HEK293 (cell line): Measurements from ENCODE around the gene FUT8.

ENCODE experiments used
- CTCF ChIA-PET: fragments of 350-600 bp; formaldehyde crosslinking; extraction: SDS; loops from one replicate; lab custom pipeline; 2021; ENCODE audit warnings: antibody characterized with exemption; lab: Yijun Ruan, JAX
- POLR2A ChIA-PET: fragments of 300-600 bp; formaldehyde crosslinking; extraction: SDS; loops from one replicate; lab custom pipeline; 2020; ENCODE audit warnings: antibody characterized with exemption, inconsistent platforms; lab: Yijun Ruan, JAX
- H3K27ac ChIP-seq: fragments of 200-500 bp; sonication (Bioruptor generic); 2 replicates; pipeline ENCODE4 v1.5.1; 2014; ENCODE audit warnings: low read depth, low read length, control low read depth, inconsistent platforms; ENCODE audit errors: extremely low read depth
- H3K36me3 ChIP-seq, 2 experiments: fragments of 200-500 bp in 1 of 2; sonication (Bioruptor generic) in 1 of 2; 1 replicate in 1 of 2; 2 replicates in 1 of 2; pipeline ENCODE4 v1.5.1; 2014 to 2017; ENCODE audit warnings: inconsistent platforms in 2 of 2, low read length in 2 of 2; ENCODE audit not compliant: control insufficient read depth in 2 of 2, insufficient read depth in 1 of 2
- H3K4me1 ChIP-seq: fragments of 200-500 bp; sonication (Bioruptor generic); 2 replicates; pipeline ENCODE4 v1.5.1; 2014; ENCODE audit warnings: mild to moderate bottlenecking, low read length, inconsistent platforms; ENCODE audit not compliant: control insufficient read depth, insufficient read depth
- H3K4me3 ChIP-seq: 2 replicates; pipeline ENCODE4 v1.5.1; 2011; ENCODE audit warnings: low read depth, mild to moderate bottlenecking, control low read depth, low read length, moderate library complexity
- H3K9me3 ChIP-seq: fragments of 200-500 bp; sonication (Bioruptor generic); 2 replicates; pipeline ENCODE4 v1.5.1; 2014; ENCODE audit warnings: low read depth, low read length, inconsistent platforms; ENCODE audit not compliant: control insufficient read depth, insufficient read depth
- HOXC10 ChIP-seq: sonication (generic); formaldehyde crosslinking; IDR thresholded peaks from 2 replicates; pipeline ENCODE4 v1.8.1; 2023; ENCODE audit warnings: mild to moderate bottlenecking, missing genetic modification reagents
- OSR2 ChIP-seq: fragments of 450-650 bp; formaldehyde crosslinking; IDR thresholded peaks from 2 replicates; pipeline ENCODE4 v1.5.1; 2016; ENCODE audit warnings: missing biosample characterization, missing genetic modification characterization
- ZIC2 ChIP-seq: fragments of 450-650 bp; formaldehyde crosslinking; IDR thresholded peaks from 2 replicates; pipeline ENCODE4 v1.5.1; 2016; ENCODE audit warnings: missing biosample characterization, missing genetic modification characterization
- ZNF133 ChIP-seq: fragments of 450-650 bp; formaldehyde crosslinking; IDR thresholded peaks from 2 replicates; pipeline ENCODE4 v1.5.1; 2016; ENCODE audit warnings: missing biosample characterization, missing genetic modification characterization
- ZNF335 ChIP-seq: fragments of 450-650 bp; formaldehyde crosslinking; conservative IDR thresholded peaks from 2 replicates; pipeline ENCODE4 v1.5.1; 2016; ENCODE audit warnings: missing biosample characterization, missing genetic modification characterization
- ZNF548 ChIP-seq: fragments of 450-650 bp; formaldehyde crosslinking; IDR thresholded peaks from 2 replicates; pipeline ENCODE4 v1.5.1; 2016; ENCODE audit warnings: missing biosample characterization, missing genetic modification characterization
- ZNF596 ChIP-seq: fragments of 450-650 bp; IDR thresholded peaks from 2 replicates; pipeline ENCODE4 v1.5.0; 2018; ENCODE audit warnings: missing biosample characterization, mild to moderate bottlenecking, missing genetic modification characterization, moderate library complexity
- ZNF600 ChIP-seq: fragments of 450-650 bp; formaldehyde crosslinking; IDR thresholded peaks from 2 replicates; pipeline ENCODE4 v1.5.1; 2016; ENCODE audit warnings: missing biosample characterization, missing genetic modification characterization
- ZNF707 ChIP-seq: fragments of 450-650 bp; formaldehyde crosslinking; IDR thresholded peaks from 2 replicates; pipeline ENCODE4 v1.5.1; 2016; ENCODE audit warnings: missing biosample characterization, missing genetic modification characterization
- ZNF791 ChIP-seq: fragments of 450-650 bp; formaldehyde crosslinking; IDR thresholded peaks from 2 replicates; pipeline ENCODE4 v1.5.1; 2016; ENCODE audit warnings: missing biosample characterization, missing genetic modification characterization
- ZSCAN4 ChIP-seq: fragments of 450-650 bp; formaldehyde crosslinking; IDR thresholded peaks from 2 replicates; pipeline ENCODE4 v1.5.1; 2017; ENCODE audit warnings: missing biosample characterization, missing genetic modification characterization
- ZSCAN5A ChIP-seq: fragments of 450-650 bp; formaldehyde crosslinking; IDR thresholded peaks from 2 replicates; pipeline ENCODE4 v1.5.1; 2016; ENCODE audit warnings: missing biosample characterization, missing genetic modification characterization

The FUT8 gene

DNA sequence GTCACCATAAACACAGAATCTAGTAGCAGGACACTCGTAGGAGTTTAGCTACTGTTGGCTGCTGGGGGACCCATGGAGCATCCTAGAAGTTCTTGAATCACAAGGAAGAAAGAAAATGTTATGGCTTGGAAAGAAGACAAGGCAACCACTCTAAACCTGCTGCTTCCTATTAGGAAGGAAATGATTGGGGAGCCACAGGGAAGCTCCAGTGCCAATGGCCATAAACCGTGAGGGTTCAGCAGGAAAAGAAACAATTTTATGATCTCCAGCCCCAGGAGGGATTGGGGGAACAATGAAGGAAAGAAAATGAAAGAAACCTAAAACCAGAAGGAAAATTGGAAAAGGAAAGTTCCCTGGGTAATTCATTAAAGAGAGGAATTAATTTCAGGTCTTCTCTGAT lies 372.0 kb downstream of the FUT8 start:
- no peaks in the 10 kb centered on the region for H3K9me3 ChIP-seq
- no peak overlapping the region for H3K27ac ChIP-seq
- ChIA-PET CTCF (interaction anchor here (0.7 kb wide), 1 partner anchor 305 kb away, joined by 3 read pairs; no protein-coding TSS in a partner anchor), POLR2A (no interaction called here)
- no peak overlapping the region for H3K4me3 ChIP-seq
- no peak for TF ChIP-seq ZSCAN4
- TF ChIP-seq ZIC2 (tag by site-specific recombination), result peak; percentile 64
- H3K4me1 ChIP-seq, result no peaks in the 10 kb centered on the region
- no peaks in the 10 kb centered on the region for H3K36me3 ChIP-seq

DNA sequence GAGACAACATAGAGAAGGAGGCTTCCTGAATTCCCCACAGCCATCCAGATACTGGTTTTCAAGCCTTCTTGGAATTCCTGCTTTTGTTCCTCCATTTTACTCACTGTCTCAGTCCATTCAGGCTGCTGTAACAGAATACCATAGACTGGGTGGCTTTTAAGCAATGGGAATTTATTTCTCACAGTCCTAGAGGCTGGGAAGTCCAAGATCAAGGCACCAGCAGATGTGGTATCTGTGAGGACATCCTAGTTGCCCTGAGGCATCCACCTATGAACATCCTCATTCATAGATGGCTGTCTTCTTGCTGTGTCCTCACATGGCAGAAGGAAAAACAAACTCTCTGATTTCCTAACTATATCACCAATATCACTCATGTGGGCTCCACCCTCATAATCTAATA lies 374.9 kb downstream of the FUT8 start:
- Histone ChIP-seq H3K36me3 (no peaks in the 10 kb centered on the region), H3K27ac (no peak overlapping the region), H3K4me1 (no peaks in the 10 kb centered on the region), H3K9me3 (no peaks in the 10 kb centered on the region), H3K4me3 (no peak overlapping the region)
- no peak for TF ChIP-seq OSR2 (tag by site-specific recombination)
- no peak for TF ChIP-seq ZNF596 (tag by site-specific recombination)
- CTCF ChIA-PET, result no interaction called here
- POLR2A ChIA-PET, result no interaction called here

GRCh38 chr14:65788876-65789275 lies 376.3 kb downstream of the FUT8 start:
- H3K27ac ChIP-seq, result no peak overlapping the region
- no peaks in the 10 kb centered on the region for H3K4me1 ChIP-seq
- no peaks in the 10 kb centered on the region for H3K9me3 ChIP-seq
- TF ChIP-seq ZNF335 (tag by site-specific recombination) (no peak), ZNF133 (tag by site-specific recombination) (no peak), ZSCAN5A (no peak), ZNF791 (tag by site-specific recombination) (no peak), HOXC10 (CRISPR knock-in tag) (no peak)
- CTCF ChIA-PET, result no interaction called here
- H3K36me3 ChIP-seq, result no peaks in the 10 kb centered on the region
- no peak overlapping the region for H3K4me3 ChIP-seq
- POLR2A ChIA-PET, result no interaction called here

GRCh38 chr14:65789363-65789762 lies 376.8 kb downstream of the FUT8 start:
- H3K27ac ChIP-seq, result no peak overlapping the region
- H3K4me1 ChIP-seq, result no peaks in the 10 kb centered on the region
- no peaks in the 10 kb centered on the region for H3K36me3 ChIP-seq
- ChIA-PET CTCF (interaction anchor here (0.6 kb wide), 1 partner anchor 822 kb away, joined by 3 read pairs; no protein-coding TSS in a partner anchor), POLR2A (no interaction called here)
- H3K4me3 ChIP-seq, result no peak overlapping the region
- TF ChIP-seq ZNF548 (tag by site-specific recombination), result no peak
- no peak for TF ChIP-seq ZNF707 (tag by site-specific recombination)
- no peaks in the 10 kb centered on the region for H3K9me3 ChIP-seq

GRCh38 chr14:65790172-65790815 lies 377.8 kb downstream of the FUT8 start:
- Histone ChIP-seq H3K9me3 (no peaks in the 10 kb centered on the region), H3K4me3 (no peak overlapping the region), H3K27ac (no peak overlapping the region), H3K4me1 (no peaks in the 10 kb centered on the region), H3K36me3 (no peaks in the 10 kb centered on the region)
- ChIA-PET POLR2A (no interaction called here), CTCF (no interaction called here)
- no peak for TF ChIP-seq ZNF600 (tag by site-specific recombination)
- TF ChIP-seq ZIC2 (tag by site-specific recombination), result peak; percentile 73
